CD14-positive monocyte (primary cell): ENCODE results near the gene ATP1B2. TPM values are rescaled to one million over a fixed set of nuclear protein-coding genes. Genes with fewer than 3 reads are reported as not detected.

Experiments
- DNase-seq, 3 donors: peaks; one replicate each; pipeline ENCODE4 v3.0.0-alpha.2; 2011 to 2022
- H2AFZ ChIP-seq: 2 replicates; pipeline ENCODE4 v1.6.0; 2012; ENCODE audit warnings: mild to moderate bottlenecking, low read depth, low read length, inconsistent platforms; ENCODE audit not compliant: insufficient read depth, poor library complexity, severe bottlenecking
- H3K27ac ChIP-seq, 2 donors: 1 replicate in 1 of 2; 2 replicates in 1 of 2; pipeline ENCODE4 v1.5.1; 2012 to 2013; ENCODE audit warnings: low read length in 2 of 2, control low read depth in 1 of 2, inconsistent platforms in 1 of 2, low read depth in 1 of 2, mild to moderate bottlenecking in 1 of 2
- H3K27me3 ChIP-seq, 2 donors: one replicate each; pipeline versions ENCODE4 v1.6.0 to v1.6.1; 2011 to 2013; ENCODE audit warnings: low read length in 2 of 2; ENCODE audit not compliant: control insufficient read depth in 2 of 2, insufficient read depth in 2 of 2
- H3K36me3 ChIP-seq, 2 donors: replicated peaks in 1 of 2; 1 replicate in 1 of 2; 2 replicates in 1 of 2; pipeline versions ENCODE4 v1.5.1 to v1.6.1; 2012 to 2013; ENCODE audit warnings: low read length in 2 of 2, control low read depth in 1 of 2, inconsistent platforms in 1 of 2, mild to moderate bottlenecking in 1 of 2; ENCODE audit not compliant: insufficient read depth in 2 of 2, control insufficient read depth in 1 of 2
- H3K4me1 ChIP-seq, 2 donors: 1 replicate in 1 of 2; 2 replicates in 1 of 2; pipeline versions ENCODE4 v1.5.1 to v1.6.1; 2012 to 2013; ENCODE audit warnings: low read length in 2 of 2, control low read depth in 1 of 2, inconsistent platforms in 1 of 2, mild to moderate bottlenecking in 1 of 2, moderate library complexity in 1 of 2; ENCODE audit not compliant: insufficient read depth in 2 of 2, control insufficient read depth in 1 of 2
- H3K4me2 ChIP-seq: replicated peaks from 2 replicates; pipeline ENCODE3; 2012; ENCODE audit warnings: low read length, moderate library complexity, mild to moderate bottlenecking; ENCODE audit not compliant: poor library complexity, severe bottlenecking; ENCODE audit errors: extremely low read depth
- H3K4me3 ChIP-seq, 3 experiments: fragments of 200-600 bp in 1 of 3; sonication (generic) in 1 of 3; replicated peaks in 1 of 3; 1 replicate in 2 of 3; 2 replicates in 1 of 3; pipeline ENCODE4 v1.5.1; 2011 to 2013; ENCODE audit warnings: low read length in 3 of 3, mild to moderate bottlenecking in 3 of 3, control low read depth in 2 of 3, low read depth in 2 of 3, inconsistent platforms in 1 of 3, moderate library complexity in 1 of 3
- H3K79me2 ChIP-seq: 2 replicates; pipeline ENCODE4 v1.6.0; 2012; ENCODE audit warnings: mild to moderate bottlenecking, control low read depth, inconsistent platforms, low read length, moderate library complexity; ENCODE audit not compliant: insufficient read depth
- H3K9ac ChIP-seq: 2 replicates; pipeline ENCODE4 v1.6.0; 2017; ENCODE audit warnings: low read length, mild to moderate bottlenecking; ENCODE audit not compliant: insufficient read depth, poor library complexity, severe bottlenecking
- H3K9me3 ChIP-seq, 2 donors: replicated peaks in 1 of 2; 1 replicate in 1 of 2; 2 replicates in 1 of 2; pipeline versions ENCODE4 v1.5.1 to v1.6.1; 2012 to 2013; ENCODE audit warnings: low read length in 2 of 2, control low read depth in 1 of 2; ENCODE audit not compliant: control insufficient read depth in 1 of 2, insufficient read depth in 1 of 2
- H4K20me1 ChIP-seq: 2 replicates; pipeline ENCODE4 v1.6.0; 2012; ENCODE audit warnings: mild to moderate bottlenecking, low read length, control low read depth, moderate library complexity; ENCODE audit not compliant: insufficient read depth
- H3K27ac Mint-ChIP-seq, 7 donors: one replicate each; pipeline ENCODE4 v1.8.0; 2020; ENCODE audit warnings: mild to moderate bottlenecking in 7 of 7, mixed read lengths in 7 of 7, moderate library complexity in 6 of 7, inconsistent platforms in 2 of 7
- H3K27me3 Mint-ChIP-seq, 3 donors: one replicate each; pipeline ENCODE4 v1.8.0; 2021 to 2022; ENCODE audit warnings: low read depth in 3 of 3, mild to moderate bottlenecking in 3 of 3, mixed read lengths in 3 of 3, moderate library complexity in 3 of 3, inconsistent platforms in 1 of 3
- H3K36me3 Mint-ChIP-seq, 2 donors: one replicate each; pipeline ENCODE4 v1.8.0; 2020; ENCODE audit warnings: mixed read lengths in 2 of 2, inconsistent platforms in 1 of 2, mild to moderate bottlenecking in 1 of 2
- H3K4me1 Mint-ChIP-seq: one replicate; pipeline ENCODE4 v1.8.0; 2020; ENCODE audit warnings: mild to moderate bottlenecking, mixed read lengths
- H3K4me3 Mint-ChIP-seq, 2 donors: one replicate each; pipeline ENCODE4 v1.8.0; 2020; ENCODE audit warnings: mild to moderate bottlenecking in 2 of 2, mixed read lengths in 2 of 2, moderate library complexity in 1 of 2
- H3K9me3 Mint-ChIP-seq, 7 donors: one replicate each; pipeline ENCODE4 v1.8.0; 2020 to 2022; ENCODE audit warnings: mixed read lengths in 7 of 7, mild to moderate bottlenecking in 6 of 7, moderate library complexity in 6 of 7, inconsistent platforms in 2 of 7
- CTCF ChIP-seq: fragments of 200-600 bp; IDR thresholded peaks from one replicate; pipeline ENCODE4 v1.8.0; 2022; ENCODE audit warnings: antibody characterized with exemption, mild to moderate bottlenecking
- WGBS: methylation state at CpG from one replicate; pipeline ENCODE4 v1.1.5; 2013; ENCODE audit warnings: missing lambda C conversion rate; ENCODE audit not compliant: insufficient coverage; 5-methylcytosine and 5-hydroxymethylcytosine counted together
- intact Hi-C, 2 donors: fragments of 100-400 bp; cut with micrococcal nuclease; formaldehyde crosslinking; loops; one replicate each; pipeline versions ENCODE4 v1.15.0 to v1.15.1; 2023
- polyA plus RNA-seq, 3 donors: library from polyadenylated mRNA; depleted of rRNA in 1 of 3; unstranded in 2 of 3; stranded (reverse) in 1 of 3; fragments of 300-500 nt in 2 of 3; fragments of >200 nt in 1 of 3; fragmentation: Illumina TruSeq in 2 of 3; gene quantifications; 1 replicate in 2 of 3; 2 replicates in 1 of 3; pipeline ENCODE4 v1.2.3, GENCODE V29; 2012 to 2021

The ATP1B2 gene
- polyA plus RNA-seq, 3 donors, result 0.07 TPM; not detected in 2

DNA sequence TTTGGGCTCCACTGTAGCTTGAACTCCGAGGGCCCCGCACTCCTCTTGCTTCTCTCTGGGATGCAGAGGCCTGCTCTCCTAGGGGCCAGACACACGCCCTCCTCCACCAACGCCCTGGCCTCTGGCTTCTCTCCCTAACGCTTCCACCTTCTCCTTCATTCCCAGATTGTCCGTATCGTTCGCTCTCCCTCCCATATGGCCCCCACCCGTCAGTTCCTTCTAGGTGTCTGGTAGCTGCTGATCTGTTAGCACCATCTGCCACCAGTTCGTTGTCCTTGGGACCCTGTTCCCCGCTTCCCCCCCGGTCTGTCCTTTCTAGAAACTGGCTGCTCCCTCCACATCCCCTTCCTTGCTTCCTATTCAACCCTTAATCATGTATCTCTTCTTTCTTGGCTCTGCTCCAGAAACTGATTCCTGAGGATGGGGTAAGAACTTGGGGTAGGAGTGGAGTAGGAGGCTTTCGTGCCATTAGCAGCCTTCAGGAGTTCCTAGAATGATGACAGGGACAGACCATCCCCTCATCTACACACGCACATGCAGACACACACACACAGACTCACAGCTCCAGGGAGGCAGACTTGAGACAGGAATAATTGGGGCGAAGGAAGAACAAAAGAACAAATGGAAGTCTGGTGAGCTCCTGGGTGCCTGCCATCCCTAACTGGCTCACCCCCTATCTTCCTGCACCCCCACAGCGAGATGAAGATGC lies 4.3 kb downstream of the ATP1B2 start:
- no peaks in the 10 kb centered on the region for H3K9me3 ChIP-seq
- H2AFZ ChIP-seq, result no peak overlapping the region
- peaks cover 15% of the 10 kb centered on the region for H3K4me1 Mint-ChIP-seq
- H3K36me3 ChIP-seq, result no peaks in the 10 kb centered on the region
- peaks cover 7 to 9% of the 10 kb centered on the region in 2 donors for H3K36me3 Mint-ChIP-seq
- whole genome bisulfite sequencing, result 97% methylated on average over 11 of the region's 16 CpGs
- H3K27ac ChIP-seq, result no peak overlapping the region
- H3K27ac Mint-ChIP-seq, result no peak overlapping the region
- H4K20me1 ChIP-seq, result no peaks in the 10 kb centered on the region
- H3K9me3 Mint-ChIP-seq, result peaks cover 0 to 21% (median 4%) of the 10 kb centered on the region in 7 donors
- H3K9ac ChIP-seq, result no peak overlapping the region
- H3K4me1 ChIP-seq, result peaks cover 13 to 18% of the 10 kb centered on the region in 2 donors
- DNase-seq, result no peak
- intact Hi-C loops, result no loop called here
- no peak overlapping the region for H3K4me2 ChIP-seq
- no peak for TF ChIP-seq CTCF
- no peak overlapping the region for H3K4me3 ChIP-seq
- H3K27me3 Mint-ChIP-seq, result peaks cover 36 to 54% (median 43%) of the 10 kb centered on the region in 3 donors
- peak overlapping the region in 1 of 2 donors; percentile 44 for H3K4me3 Mint-ChIP-seq
- peaks cover 33 to 43% of the 10 kb centered on the region in 2 donors for H3K27me3 ChIP-seq
- no peaks in the 10 kb centered on the region for H3K79me2 ChIP-seq

- Histone ChIP-seq H3K27ac (no peak overlapping the region), H2AFZ (no peak overlapping the region), H3K4me2 (no peak overlapping the region), H3K9ac (no peak overlapping the region), H3K4me3 (no peak overlapping the region), H3K9me3 (no peaks in the 10 kb centered on the region), H4K20me1 (no peaks in the 10 kb centered on the region), H3K4me1 (peaks cover 8 to 13% of the 10 kb centered on the region in 2 donors), H3K27me3 (peaks cover 28 to 38% of the 10 kb centered on the region in 2 donors), H3K79me2 (no peaks in the 10 kb centered on the region), H3K36me3 (no peaks in the 10 kb centered on the region)
- no peak for TF ChIP-seq CTCF
- DNase-seq, result no peak
- Mint-ChIP-seq H3K4me3 (no peak overlapping the region), H3K27me3 (peaks cover 31 to 49% (median 38%) of the 10 kb centered on the region in 3 donors), H3K9me3 (peaks cover 0 to 17% (median 4%) of the 10 kb centered on the region in 7 donors), H3K4me1 (peaks cover 10% of the 10 kb centered on the region), H3K36me3 (peaks cover 5 to 7% of the 10 kb centered on the region in 2 donors), H3K27ac (no peak overlapping the region)
- WGBS, result 98% methylated on average over 14 of the region's 17 CpGs
- intact Hi-C loops, result no loop called here
Measured at GRCh38 chr17:7655541-7655840, 4.8 kb downstream of the ATP1B2 start.
